GM18858 (cell line): Measurements from ENCODE around the gene UMOD.

Experiments
- ATAC-seq: cut with Tn5 transposase; IDR thresholded peaks from one replicate; pipeline ENCODE4 v1.9.1; 2021; ENCODE audit not compliant: unreplicated experiment

Gene UMOD

GRCh38 chr16:20307240-20307671, 45.3 kb downstream of the UMOD start:
- ATAC-seq, result no peak

GRCh38 chr16:20306401-20306800, 46.1 kb downstream of the UMOD start:
- ATAC-seq, result no peak

GRCh38 chr16:20303012-20303411, 49.5 kb downstream of the UMOD start:
- no peak for ATAC-seq

- no peak for ATAC-seq
These were observed 50.1 kb downstream of the UMOD start for GRCh38 chr16:20302389-20302788.

GRCh38 chr16:20301840-20302239, 50.7 kb downstream of the UMOD start:
- ATAC-seq, result no peak

GRCh38 chr16:20300312-20301097, 52.0 kb downstream of the UMOD start:
- no peak for ATAC-seq

- ATAC-seq, result no peak
These were observed 54.1 kb downstream of the UMOD start for GRCh38 chr16:20298452-20298851.

- ATAC-seq, result no peak
These were observed 61.0 kb downstream of the UMOD start for GRCh38 chr16:20291208-20292206.

- ATAC-seq, result no peak
These were observed 62.9 kb downstream of the UMOD start for GRCh38 chr16:20289571-20289970.

- no peak for ATAC-seq
These were observed 66.5 kb downstream of the UMOD start for GRCh38 chr16:20285993-20286499.
